ENCODE data around the gene RCN2. TPM values are rescaled to one million over a fixed set of nuclear protein-coding genes. Genes with fewer than 3 reads are reported as not detected.
"Not testable (repeated sequence)": the region's sequence is repeated elsewhere in the genome, so short reads cannot be mapped to it uniquely, and the experiment has no call there.

Gene RCN2
- total RNA-seq, result 24.0 TPM
- long read RNA-seq, full-length matches to known transcripts, result 90 of 93 reads
- long read RNA-seq, partial matches to known transcripts, result 1 of 93 reads
- long read RNA-seq, other reads (novel, unspliced or antisense), result 2 of 93 reads

- DNase-seq, result peak; percentile 98
- intact Hi-C loops (cut with micrococcal nuclease), result no loop called here
- peak; percentile 100 for ATAC-seq
Measured at GRCh38 chr15:76931397-76932134, at the start of gene RCN2. RCN2 (plus strand) TSS chr15:76931749; CDS start chr15:76931842, 93 bp downstream.

- ATAC-seq, result no peak
- DNase-seq, result no peak
- intact Hi-C loops (cut with micrococcal nuclease), result no loop called here
Measured at GRCh38 chr15:76885212-76885611, 46.3 kb upstream of the RCN2 start.

- ATAC-seq; intact Hi-C loops (cut with micrococcal nuclease); DNase-seq: not testable (repeated sequence)
Measured at GRCh38 chr15:76887280-76888141, 44.0 kb upstream of the RCN2 start.

- intact Hi-C loops (cut with micrococcal nuclease); ATAC-seq; DNase-seq: not testable (repeated sequence)
Measured at GRCh38 chr15:76892836-76893235, 38.7 kb upstream of the RCN2 start.

GRCh38 chr15:76894174-76894573 lies 37.4 kb upstream of the RCN2 start:
- DNase-seq (no peak), ATAC-seq (no peak)
- intact Hi-C loops (cut with micrococcal nuclease), result no loop called here

- ATAC-seq (no peak), DNase-seq (no peak)
- intact Hi-C loops (cut with micrococcal nuclease), result no loop called here
Measured at GRCh38 chr15:76898102-76898501, 33.4 kb upstream of the RCN2 start.

- DNase-seq; ATAC-seq; intact Hi-C loops (cut with micrococcal nuclease): not testable (repeated sequence)
Measured at GRCh38 chr15:76899176-76899930, 32.2 kb upstream of the RCN2 start.

- intact Hi-C loops (cut with micrococcal nuclease); ATAC-seq; DNase-seq: not testable (repeated sequence)
Measured at GRCh38 chr15:76899931-76900310, 31.6 kb upstream of the RCN2 start.

GRCh38 chr15:76901965-76902364 lies 29.6 kb upstream of the RCN2 start:
- ATAC-seq, result no peak
- intact Hi-C loops (cut with micrococcal nuclease), result no loop called here

GRCh38 chr15:76903251-76903681 lies 28.3 kb upstream of the RCN2 start:
- ATAC-seq, result no peak
- DNase-seq, result no peak
- intact Hi-C loops (cut with micrococcal nuclease), result no loop called here

More at GRCh38 chr15:76901965-76902364, 29.6 kb upstream of the RCN2 start:
- no peak for DNase-seq

- intact Hi-C loops (cut with micrococcal nuclease), result no loop called here
Measured at GRCh38 chr15:76904461-76905012, 27.0 kb upstream of the RCN2 start.

GRCh38 chr15:76905013-76905839 lies 26.3 kb upstream of the RCN2 start, which contains the start of gene SCAPER:
SCAPER (minus strand) TSS chr15:76905340; CDS start chr15:76883817, 21,523 bp downstream.
- intact Hi-C loops (cut with micrococcal nuclease), result no loop called here
- peak; percentile 96 for ATAC-seq
- DNase-seq, result peak; percentile 96

More at GRCh38 chr15:76904461-76905012, 27.0 kb upstream of the RCN2 start:
- peak; percentile 47 for ATAC-seq
- no peak for DNase-seq

- DNase-seq (no peak), ATAC-seq (peak; percentile 9)
- intact Hi-C loops (cut with micrococcal nuclease), result no loop called here
Measured at GRCh38 chr15:76905855-76906254, 25.7 kb upstream of the RCN2 start.

- ATAC-seq (no peak), DNase-seq (no peak)
- intact Hi-C loops (cut with micrococcal nuclease), result no loop called here
Measured at GRCh38 chr15:76912430-76912829, 19.1 kb upstream of the RCN2 start.

GRCh38 chr15:76913737-76914136 lies 17.8 kb upstream of the RCN2 start:
- DNase-seq (no peak), ATAC-seq (no peak)
- intact Hi-C loops (cut with micrococcal nuclease), result no loop called here

- no peak for ATAC-seq
- intact Hi-C loops (cut with micrococcal nuclease), result no loop called here
- no peak for DNase-seq
Measured at GRCh38 chr15:76916369-76916768, 15.2 kb upstream of the RCN2 start.

- intact Hi-C loops (cut with micrococcal nuclease), result no loop called here
- ATAC-seq (no peak), DNase-seq (no peak)
Measured at GRCh38 chr15:76928201-76928600, 3.3 kb upstream of the RCN2 start.

Measured in left ventricle myocardium superior (tissue), 1 donor.